ENCODE results near the gene MMP17. TPM values are rescaled to one million over a fixed set of nuclear protein-coding genes. Genes with fewer than 3 reads are reported as not detected.

MMP17 gene
- total RNA-seq, 4 donors from 2014 or later = 0.38 to 10.1 (median 4.1) TPM

GRCh38 chr12:131795690-131796410 is 32.3 kb upstream of the MMP17 start:
- Histone ChIP-seq H3K36me3 (peaks cover 25 to 39% of the 10 kb centered on the region in 2 donors), H3K27ac (no peak overlapping the region), H3K9me3 (no peaks in the 10 kb centered on the region), H3K4me1 (no peaks in the 10 kb centered on the region), H3K4me3 (replicated peaks in 1 of 3) (no peak overlapping the region), H3K27me3 (no peaks in the 10 kb centered on the region)
- WGBS, 2 donors = 70 to 75% methylated on average over 13 to 14 of the region's 15 CpGs
- peak in 1 of 2 donors; percentile 5 for DNase-seq
- TF ChIP-seq CTCF (IDR thresholded peaks at IDR 0.05) = no peak
- no peak for TF ChIP-seq POLR2A (IDR thresholded peaks at IDR 0.05)
- intact Hi-C loops (cut with DNase I) = no loop called here

GRCh38 chr12:131796411-131796736 is 31.8 kb upstream of the MMP17 start:
- no peak for DNase-seq
- no peak overlapping the region for H3K27ac ChIP-seq
- no peaks in the 10 kb centered on the region for H3K9me3 ChIP-seq
- no peaks in the 10 kb centered on the region for H3K27me3 ChIP-seq
- H3K36me3 ChIP-seq = peaks cover 25 to 39% of the 10 kb centered on the region in 2 donors
- WGBS, 2 donors = 87 to 96% methylated on average over 6 of the region's 6 CpGs
- no peaks in the 10 kb centered on the region for H3K4me1 ChIP-seq
- H3K4me3 ChIP-seq (replicated peaks in 1 of 3) = no peak overlapping the region
- intact Hi-C loops (cut with DNase I) = no loop called here
- no peak for TF ChIP-seq CTCF (IDR thresholded peaks at IDR 0.05)
- no peak for TF ChIP-seq POLR2A (IDR thresholded peaks at IDR 0.05)

- intact Hi-C loops (cut with DNase I) = no loop called here
- Histone ChIP-seq H3K4me1 (no peaks in the 10 kb centered on the region), H3K4me3 (replicated peaks in 1 of 3) (no peak overlapping the region), H3K9me3 (no peaks in the 10 kb centered on the region), H3K36me3 (peaks cover 25 to 39% of the 10 kb centered on the region in 2 donors), H3K27me3 (no peaks in the 10 kb centered on the region), H3K27ac (no peak overlapping the region)
- TF ChIP-seq CTCF (IDR thresholded peaks at IDR 0.05) (no peak), POLR2A (IDR thresholded peaks at IDR 0.05) (no peak)
- 93% methylated on average over 19 to 25 of the region's 28 CpGs for WGBS, 2 donors
- no peak for DNase-seq
Measured at GRCh38 chr12:131796754-131797587, 31.2 kb upstream of the MMP17 start.

- intact Hi-C loops (cut with DNase I) = no loop called here
- Histone ChIP-seq H3K9me3 (no peaks in the 10 kb centered on the region), H3K4me3 (replicated peaks in 1 of 3) (no peak overlapping the region), H3K4me1 (no peaks in the 10 kb centered on the region), H3K27me3 (no peaks in the 10 kb centered on the region), H3K27ac (no peak overlapping the region), H3K36me3 (peaks cover 25 to 39% of the 10 kb centered on the region in 2 donors)
- TF ChIP-seq CTCF (IDR thresholded peaks at IDR 0.05) (no peak), POLR2A (IDR thresholded peaks at IDR 0.05) (no peak)
- WGBS, 2 donors = 82 to 94% methylated on average over 6 to 9 of the region's 10 CpGs
- DNase-seq = no peak
Measured at GRCh38 chr12:131797588-131797934, 30.6 kb upstream of the MMP17 start.

- intact Hi-C loops (cut with DNase I) = no loop called here
- TF ChIP-seq CTCF (IDR thresholded peaks at IDR 0.05) (no peak), POLR2A (IDR thresholded peaks at IDR 0.05) (no peak)
- H3K36me3 ChIP-seq = peaks cover 25 to 39% of the 10 kb centered on the region in 2 donors
Measured at GRCh38 chr12:131799195-131799594, 29.0 kb upstream of the MMP17 start.

More at GRCh38 chr12:131799195-131799594, 29.0 kb upstream of the MMP17 start:
- no peak for DNase-seq
- H3K27me3 ChIP-seq = no peaks in the 10 kb centered on the region
- H3K4me1 ChIP-seq = peaks cover 0 to 8% of the 10 kb centered on the region in 2 donors
- WGBS, 2 donors = 92% methylated on average over 21 of the region's 21 CpGs
- no peak overlapping the region for H3K4me3 ChIP-seq (replicated peaks in 1 of 3)
- H3K9me3 ChIP-seq = no peaks in the 10 kb centered on the region
- H3K27ac ChIP-seq = no peak overlapping the region

Measured in thyroid gland (tissue), 4 donors.